ENCODE data around the gene VPS8. TPM values are rescaled to one million over a fixed set of nuclear protein-coding genes. Genes with fewer than 3 reads are reported as not detected.
"Not testable (repeated sequence)": the region's sequence is repeated elsewhere in the genome, so short reads cannot be mapped to it uniquely, and the experiment has no call there.

VPS8 gene
- polyA plus RNA-seq, 2 of the 4 experiments (the other 2 are of a cell fraction), result 10.3 to 30.1 TPM

DNA sequence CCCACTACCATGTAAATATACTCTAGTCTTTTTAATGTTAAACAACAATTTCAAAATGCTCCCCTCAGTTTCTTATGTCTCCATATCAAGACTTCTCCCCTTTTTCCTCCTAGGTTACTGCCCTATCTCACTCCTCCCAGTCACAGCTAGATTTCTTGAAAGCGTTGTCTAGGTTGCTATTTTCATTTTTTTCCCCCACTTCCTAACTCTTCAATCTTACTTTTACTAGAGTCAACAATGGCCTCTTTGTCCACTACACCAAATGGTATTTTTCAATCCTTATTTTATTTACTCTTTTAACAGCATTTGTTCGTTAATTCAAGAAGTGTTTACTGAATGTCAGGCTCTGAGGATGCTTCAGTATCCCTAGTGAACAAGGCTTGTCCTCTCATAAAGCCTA, 84.4 kb downstream of the VPS8 start:
- no peak overlapping the region for H3K4me2 ChIP-seq
- ATAC-seq (no peak), FAIRE-seq (no peak), DNase-seq (ENCODE audit: low read depth in 1 of 2, low spot score in 1 of 2) (no peak)
- WGBS (ENCODE audit: missing lambda C conversion rate), result 94% methylated on average over 2 of the region's 2 CpGs
- CTCF ChIA-PET, result no interaction called here
- POLR2A ChIA-PET, result no interaction called here
- no peak overlapping the region for H3K4me3 ChIP-seq
- no peaks in the 10 kb centered on the region for H3K9me3 ChIP-seq
- TF ChIP-seq, protein P1, sequence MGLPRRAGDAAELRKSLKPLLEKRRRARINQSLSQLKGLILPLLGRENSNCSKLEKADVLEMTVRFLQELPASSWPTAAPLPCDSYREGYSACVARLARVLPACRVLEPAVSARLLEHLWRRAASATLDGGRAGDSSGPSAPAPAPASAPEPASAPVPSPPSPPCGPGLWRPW (IDR thresholded peaks at IDR 0.05), result no peak
- no peak overlapping the region for H3K27ac ChIP-seq
- no peaks in the 10 kb centered on the region for H3K4me1 ChIP-seq

DNA sequence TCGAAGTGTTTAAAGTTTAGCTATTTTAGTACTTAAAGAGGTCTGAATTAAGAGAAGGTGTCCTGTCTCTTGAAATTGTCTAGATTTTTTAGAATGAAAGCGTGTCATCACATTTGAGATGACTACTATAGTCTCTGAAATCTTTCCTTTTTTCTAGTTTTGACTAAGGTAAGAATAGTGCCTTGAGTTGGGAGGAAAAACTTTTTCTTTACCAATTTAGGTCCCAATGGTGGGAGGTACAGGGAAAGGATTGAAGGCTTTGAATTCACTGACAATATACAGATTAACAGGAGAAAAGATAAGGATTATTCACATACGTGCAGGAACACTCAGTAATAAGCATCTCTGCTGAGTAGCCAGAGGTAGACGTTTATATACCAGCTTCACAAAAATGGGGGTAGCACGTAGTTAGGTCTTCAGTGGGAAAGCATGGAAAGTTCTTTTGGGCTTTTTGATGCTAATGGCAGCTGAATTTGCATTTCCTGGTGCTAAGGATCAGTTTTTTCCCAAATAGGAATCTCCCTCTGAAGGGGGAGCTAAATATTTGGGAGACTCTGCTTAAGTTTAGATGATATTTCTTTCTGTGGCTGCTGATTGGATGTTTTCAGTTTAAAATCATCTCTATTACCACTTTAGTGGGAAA, 88.1 kb downstream of the VPS8 start:
- no peak for DNase-seq (ENCODE audit: low read depth in 1 of 2, low spot score in 1 of 2)
- ChIA-PET POLR2A (no interaction called here), CTCF (interaction anchor here (1.4 kb wide), 1 partner anchor 25 kb away, joined by 3 read pairs; no protein-coding TSS in a partner anchor)
- ATAC-seq, result no peak
- no peak overlapping the region for H3K4me2 ChIP-seq
- TF ChIP-seq ZSCAN20 (CRISPR knock-in tag; IDR thresholded peaks at IDR 0.05) (no peak), RAD21 (conservative IDR thresholded peaks at IDR 0.05 in 1 of 2, IDR thresholded peaks at IDR 0.05 in 1 of 2) (no peak), GATA3 (IDR thresholded peaks at IDR 0.05; ENCODE audit: borderline replicate concordance) (no peak), ZFP36 (IDR thresholded peaks at IDR 0.05; ENCODE audit: borderline replicate concordance, partially characterized antibody) (no peak), EHMT2 (IDR thresholded peaks at IDR 0.05; ENCODE audit: low read depth) (no peak), POLR2A (IDR thresholded peaks at IDR 0.05; ENCODE audit: low read length) (no peak), SREBF2 (IDR thresholded peaks at IDR 0.05) (no peak), ZNF302 (CRISPR knock-in tag; IDR thresholded peaks at IDR 0.05) (no peak)
- TF ChIP-seq, protein P2, sequence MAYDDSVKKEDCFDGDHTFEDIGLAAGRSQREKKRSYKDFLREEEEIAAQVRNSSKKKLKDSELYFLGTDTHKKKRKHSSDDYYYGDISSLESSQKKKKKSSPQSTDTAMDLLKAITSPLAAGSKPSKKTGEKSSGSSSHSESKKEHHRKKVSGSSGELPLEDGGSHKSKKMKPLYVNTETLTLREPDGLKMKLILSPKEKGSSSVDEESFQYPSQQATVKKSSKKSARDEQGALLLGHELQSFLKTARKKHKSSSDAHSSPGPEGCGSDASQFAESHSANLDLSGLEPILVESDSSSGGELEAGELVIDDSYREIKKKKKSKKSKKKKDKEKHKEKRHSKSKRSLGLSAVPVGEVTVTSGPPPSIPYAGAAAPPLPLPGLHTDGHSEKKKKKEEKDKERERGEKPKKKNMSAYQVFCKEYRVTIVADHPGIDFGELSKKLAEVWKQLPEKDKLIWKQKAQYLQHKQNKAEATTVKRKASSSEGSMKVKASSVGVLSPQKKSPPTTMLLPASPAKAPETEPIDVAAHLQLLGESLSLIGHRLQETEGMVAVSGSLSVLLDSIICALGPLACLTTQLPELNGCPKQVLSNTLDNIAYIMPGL (CRISPR knock-in tag; IDR thresholded peaks at IDR 0.05; ENCODE audit: borderline replicate concordance), result no peak
- TF ChIP-seq, protein P3, sequence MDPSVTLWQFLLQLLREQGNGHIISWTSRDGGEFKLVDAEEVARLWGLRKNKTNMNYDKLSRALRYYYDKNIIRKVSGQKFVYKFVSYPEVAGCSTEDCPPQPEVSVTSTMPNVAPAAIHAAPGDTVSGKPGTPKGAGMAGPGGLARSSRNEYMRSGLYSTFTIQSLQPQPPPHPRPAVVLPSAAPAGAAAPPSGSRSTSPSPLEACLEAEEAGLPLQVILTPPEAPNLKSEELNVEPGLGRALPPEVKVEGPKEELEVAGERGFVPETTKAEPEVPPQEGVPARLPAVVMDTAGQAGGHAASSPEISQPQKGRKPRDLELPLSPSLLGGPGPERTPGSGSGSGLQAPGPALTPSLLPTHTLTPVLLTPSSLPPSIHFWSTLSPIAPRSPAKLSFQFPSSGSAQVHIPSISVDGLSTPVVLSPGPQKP (IDR thresholded peaks at IDR 0.05; ENCODE audit: low read depth, low read length), result no peak
- H3K4me3 ChIP-seq, result no peak overlapping the region
- no peak overlapping the region for H3K27ac ChIP-seq
- WGBS (ENCODE audit: missing lambda C conversion rate), result 85% methylated on average over 5 of the region's 5 CpGs
- H3K9me3 ChIP-seq, result no peaks in the 10 kb centered on the region
- no peaks in the 10 kb centered on the region for H3K4me1 ChIP-seq
- no peak for FAIRE-seq

DNA sequence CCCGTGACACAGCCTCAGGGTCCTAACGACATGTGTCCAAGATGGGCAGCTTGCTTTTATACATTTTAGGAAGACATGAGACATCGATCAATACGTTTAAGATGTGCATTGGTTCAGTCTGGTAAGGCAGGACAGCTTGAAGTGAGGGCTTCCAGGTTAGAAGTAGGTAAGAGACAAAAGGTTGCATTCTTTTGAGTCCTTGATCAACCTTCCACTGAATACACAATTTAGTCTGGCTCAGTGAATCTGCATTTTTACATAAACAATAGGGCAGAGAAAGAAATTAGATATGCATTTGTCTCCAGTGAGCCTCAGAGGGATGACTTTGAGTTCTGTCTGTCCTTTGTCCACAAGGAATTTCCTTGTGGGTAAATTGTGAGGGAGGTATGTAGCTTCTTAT, 95.1 kb downstream of the VPS8 start:
- DNase-seq (ENCODE audit: low read depth in 1 of 2, low spot score in 1 of 2); POLR2A ChIA-PET; H3K4me1 ChIP-seq; FAIRE-seq; ATAC-seq; H3K27ac ChIP-seq; H3K9me3 ChIP-seq; H3K4me2 ChIP-seq; CTCF ChIA-PET; H3K4me3 ChIP-seq: not testable (repeated sequence)
- WGBS (ENCODE audit: missing lambda C conversion rate), result 99% methylated on average over 4 of the region's 4 CpGs

DNA sequence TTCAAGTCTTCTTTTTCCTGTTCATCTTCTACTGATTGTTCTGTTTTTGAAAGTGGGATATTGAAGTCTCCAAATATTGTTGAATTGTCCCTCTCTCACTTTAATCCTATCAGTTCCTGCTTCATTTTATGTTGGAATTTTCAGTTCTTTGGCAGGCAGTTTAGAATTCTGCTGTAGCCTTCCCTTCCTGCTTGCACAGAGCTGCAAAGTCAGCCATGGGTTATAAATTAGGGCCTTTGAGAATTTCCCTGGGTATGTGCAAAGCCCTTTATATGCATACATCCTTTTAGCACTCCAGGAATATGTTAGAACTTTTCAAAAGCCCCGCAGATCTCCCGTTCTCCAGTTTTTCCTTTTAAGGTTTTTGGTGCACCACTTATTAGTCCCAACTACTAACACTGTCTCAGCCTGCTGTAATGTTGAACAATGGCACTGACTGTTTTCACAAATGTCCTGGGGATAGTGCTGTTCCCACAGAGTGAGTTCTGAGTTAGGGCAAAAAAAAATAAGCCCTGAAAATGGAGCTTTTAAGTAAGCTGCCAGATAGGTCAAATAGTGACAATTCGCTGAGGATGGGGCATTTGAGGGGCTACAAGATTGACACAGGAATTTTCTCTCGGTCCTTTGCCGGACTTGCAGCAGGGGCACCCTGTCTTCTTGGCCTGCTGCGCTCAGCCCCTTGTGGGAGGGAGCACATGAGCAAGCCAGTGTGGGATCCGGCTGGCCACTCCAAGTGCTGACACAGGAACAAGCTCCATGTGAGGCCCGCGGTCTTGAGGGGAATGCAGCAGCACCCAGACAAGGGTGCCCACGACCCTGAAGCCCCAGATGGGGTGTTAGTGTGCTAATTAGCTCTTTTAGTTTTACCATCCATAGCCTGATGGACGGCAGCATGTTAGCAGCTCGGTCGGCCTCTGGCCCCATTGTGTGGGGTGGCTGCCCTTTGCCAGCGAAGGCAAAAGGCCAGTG, 96.0 kb downstream of the VPS8 start:
- Histone ChIP-seq H3K4me1 (no peaks in the 10 kb centered on the region), H3K9me3 (no peaks in the 10 kb centered on the region), H3K4me3 (no peak overlapping the region), H3K4me2 (no peak overlapping the region), H3K27ac (no peak overlapping the region)
- no peak for TF ChIP-seq CHD2 (IDR thresholded peaks at IDR 0.05; ENCODE audit: low read length, partially characterized antibody)
- TF ChIP-seq, protein P4, sequence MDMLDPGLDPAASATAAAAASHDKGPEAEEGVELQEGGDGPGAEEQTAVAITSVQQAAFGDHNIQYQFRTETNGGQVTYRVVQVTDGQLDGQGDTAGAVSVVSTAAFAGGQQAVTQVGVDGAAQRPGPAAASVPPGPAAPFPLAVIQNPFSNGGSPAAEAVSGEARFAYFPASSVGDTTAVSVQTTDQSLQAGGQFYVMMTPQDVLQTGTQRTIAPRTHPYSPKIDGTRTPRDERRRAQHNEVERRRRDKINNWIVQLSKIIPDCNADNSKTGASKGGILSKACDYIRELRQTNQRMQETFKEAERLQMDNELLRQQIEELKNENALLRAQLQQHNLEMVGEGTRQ (IDR thresholded peaks at IDR 0.05), result no peak
- DNase-seq (ENCODE audit: low read depth in 1 of 2, low spot score in 1 of 2), result no peak
- FAIRE-seq, result no peak
- CTCF ChIA-PET, result no interaction called here
- no peak for ATAC-seq
- POLR2A ChIA-PET, result no interaction called here
- 93% methylated on average over 9 of the region's 14 CpGs for WGBS (ENCODE audit: missing lambda C conversion rate)

Data from A549 (cell line).